Stimulated activated CD8-positive, alpha-beta memory T cell treated with anti-CD3 and anti-CD28 coated beads, Interleukin-7, amount 100 ng/mL, for 4 hours (primary cell): Measurements from ENCODE around the gene RABL6.
"Not testable (repeated sequence)": the region's sequence is repeated elsewhere in the genome, so short reads cannot be mapped to it uniquely, and the experiment has no call there.

ENCODE experiments used
- DNase-seq, 2 donors: peaks; one replicate each; pipeline ENCODE4 v3.0.0-alpha.2; 2020; ENCODE audit warnings: low read depth in 2 of 2

Gene RABL6

DNA sequence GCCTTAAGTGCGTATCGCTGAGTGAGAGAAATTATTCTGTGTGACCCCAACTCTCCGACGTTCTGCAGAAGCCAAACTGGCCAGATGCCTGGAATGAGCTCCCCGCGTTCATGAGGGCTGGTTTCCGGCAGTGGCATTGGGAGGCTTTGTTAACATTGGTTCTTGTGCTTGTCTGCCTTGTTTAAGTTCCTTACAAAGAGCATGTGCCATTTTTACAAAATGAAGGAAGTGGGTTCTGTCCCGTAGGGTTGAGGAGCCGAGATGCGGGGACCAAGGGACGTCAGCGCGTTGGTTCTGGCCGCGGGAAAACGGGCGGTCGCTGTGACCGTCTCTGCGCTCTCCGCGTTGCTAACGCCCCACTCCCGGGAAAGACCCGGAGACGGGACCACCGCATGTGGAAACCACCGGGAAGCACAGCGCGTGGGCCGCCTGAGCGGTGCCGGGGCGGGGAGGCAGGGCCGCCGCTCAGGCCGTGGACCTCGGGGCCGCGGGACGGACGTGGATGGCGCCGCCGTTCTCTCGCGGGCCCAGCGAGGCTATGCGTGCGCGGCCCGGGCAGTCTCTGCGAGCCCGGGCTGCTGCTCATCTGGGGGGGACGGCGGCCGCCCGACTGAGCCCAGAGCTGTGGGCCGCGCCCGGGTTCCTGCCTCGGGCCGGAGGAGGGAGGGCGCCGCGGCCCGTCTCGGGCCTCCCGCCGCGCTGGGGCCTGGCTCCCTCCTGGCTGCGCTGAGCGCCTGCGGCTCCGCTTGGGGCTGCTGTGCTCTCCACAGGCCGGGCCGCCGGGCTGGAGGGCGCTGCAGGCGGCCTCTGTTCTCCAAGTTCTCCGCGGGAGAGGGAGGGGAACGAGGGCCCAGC lies 13.4 kb downstream of the RABL6 start:
- no peak for DNase-seq

DNA sequence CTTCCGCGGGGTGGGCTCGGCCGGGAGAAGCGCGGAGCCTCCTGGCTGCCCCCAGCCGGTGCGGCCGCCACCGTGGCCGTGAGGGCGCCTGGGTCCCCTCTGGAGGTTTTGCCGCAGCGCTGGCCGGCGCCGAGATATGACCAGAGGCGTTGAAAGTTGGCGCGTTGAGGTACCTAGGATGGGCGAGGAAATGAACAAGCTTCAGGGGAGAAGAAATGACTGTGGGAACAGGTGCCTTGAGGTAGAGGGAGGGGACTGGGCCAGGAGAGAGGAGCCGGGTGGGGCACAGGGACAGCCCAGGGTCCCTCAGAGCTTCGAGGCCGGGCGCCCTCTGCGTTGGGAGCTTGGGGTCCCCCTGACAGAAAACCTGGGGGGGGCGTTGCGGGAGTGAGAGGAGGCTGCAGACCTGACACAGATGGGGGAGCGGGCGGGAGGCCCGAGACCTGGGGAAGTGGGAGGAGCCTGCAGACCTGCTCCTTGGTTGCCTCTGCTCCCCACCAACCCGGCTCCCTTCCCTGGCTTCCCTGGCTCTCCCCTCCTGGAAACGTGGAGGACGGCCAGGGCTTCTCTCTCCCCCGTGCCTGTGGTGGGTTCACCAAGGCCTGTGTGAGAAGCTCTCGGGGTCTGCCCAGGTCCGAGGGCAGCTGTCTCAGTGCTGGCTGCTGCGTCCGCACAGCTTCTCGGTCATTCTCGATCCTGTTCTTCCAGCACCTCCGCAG lies 14.2 kb downstream of the RABL6 start:
- DNase-seq, result no peak

DNA sequence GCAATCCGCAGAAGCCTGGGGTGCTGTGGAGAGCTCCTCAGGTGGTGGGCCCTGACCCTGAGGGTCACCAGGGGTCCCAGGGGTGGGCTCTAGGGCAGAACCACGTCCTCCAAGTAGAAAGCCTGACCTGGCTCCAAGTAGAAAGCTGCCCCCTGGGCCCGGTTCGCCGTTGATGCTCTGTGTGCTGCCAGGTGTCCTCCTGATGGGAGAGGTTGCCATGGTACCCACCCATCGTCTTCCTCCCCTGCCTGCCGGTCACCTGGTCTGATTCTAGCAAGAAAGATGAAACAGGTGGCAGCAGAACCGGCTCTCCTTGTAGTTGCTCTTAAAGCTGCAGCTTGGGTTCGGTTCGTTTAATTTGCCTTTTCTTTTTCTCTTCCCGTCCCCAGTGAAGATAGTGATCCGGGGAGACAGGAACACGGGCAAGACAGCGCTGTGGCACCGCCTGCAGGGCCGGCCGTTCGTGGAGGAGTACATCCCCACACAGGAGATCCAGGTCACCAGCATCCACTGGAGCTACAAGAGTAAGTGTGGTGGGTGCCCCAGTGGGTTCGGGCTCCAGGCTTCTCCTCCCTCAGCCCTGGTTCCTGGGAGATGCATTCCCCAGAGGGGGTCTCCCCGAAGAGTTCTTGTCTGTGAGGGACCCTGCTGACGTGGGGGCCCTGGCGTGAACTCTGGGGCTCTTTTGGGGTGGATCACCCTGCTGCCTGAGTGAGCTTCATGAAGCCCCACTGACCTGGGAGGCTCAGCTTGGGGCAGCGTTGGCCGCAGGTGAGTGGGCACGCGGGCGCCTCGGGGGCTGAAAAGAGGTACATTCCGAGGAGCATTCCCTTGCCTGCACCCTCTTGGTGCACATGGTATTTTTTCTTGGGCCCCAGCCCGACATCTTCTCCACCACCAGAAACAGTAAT lies 15.6 kb downstream of the RABL6 start:
- no peak for DNase-seq

DNA sequence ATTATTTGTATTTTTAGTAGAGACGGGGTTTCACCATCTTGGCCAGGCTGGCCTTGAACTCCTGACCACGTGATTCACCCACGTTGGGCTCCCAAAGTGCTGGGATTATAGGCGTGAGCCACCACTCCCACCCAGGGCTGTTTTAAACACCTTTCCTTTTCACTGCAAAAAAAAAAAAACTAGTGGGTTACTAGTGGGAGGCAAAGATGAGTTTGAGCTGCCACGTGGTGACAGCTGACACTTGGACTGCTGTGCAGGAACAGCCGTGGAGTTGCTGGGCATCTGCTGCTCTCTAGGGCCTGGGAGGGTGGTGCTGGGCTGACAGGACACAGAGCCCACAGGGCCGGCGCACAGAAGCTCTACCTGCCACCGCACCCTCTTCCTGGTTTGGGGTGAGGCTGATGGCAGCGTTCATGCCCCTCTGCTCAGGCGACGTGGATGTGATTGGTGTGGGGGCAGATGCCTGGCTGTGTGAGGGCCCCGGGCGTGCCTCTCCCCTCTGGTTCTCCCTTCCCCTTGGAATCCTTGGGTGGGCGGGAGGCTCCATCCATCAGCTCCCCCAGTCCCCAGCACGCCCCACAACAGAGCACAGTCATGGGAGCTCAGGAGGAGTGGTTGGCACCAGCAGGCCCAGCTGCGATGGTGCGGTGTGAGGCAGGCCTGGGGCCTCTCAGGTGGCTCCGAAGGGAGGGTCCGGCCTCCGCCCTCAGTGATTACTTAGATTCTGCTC lies 16.9 kb downstream of the RABL6 start:
- no peak for DNase-seq

DNA sequence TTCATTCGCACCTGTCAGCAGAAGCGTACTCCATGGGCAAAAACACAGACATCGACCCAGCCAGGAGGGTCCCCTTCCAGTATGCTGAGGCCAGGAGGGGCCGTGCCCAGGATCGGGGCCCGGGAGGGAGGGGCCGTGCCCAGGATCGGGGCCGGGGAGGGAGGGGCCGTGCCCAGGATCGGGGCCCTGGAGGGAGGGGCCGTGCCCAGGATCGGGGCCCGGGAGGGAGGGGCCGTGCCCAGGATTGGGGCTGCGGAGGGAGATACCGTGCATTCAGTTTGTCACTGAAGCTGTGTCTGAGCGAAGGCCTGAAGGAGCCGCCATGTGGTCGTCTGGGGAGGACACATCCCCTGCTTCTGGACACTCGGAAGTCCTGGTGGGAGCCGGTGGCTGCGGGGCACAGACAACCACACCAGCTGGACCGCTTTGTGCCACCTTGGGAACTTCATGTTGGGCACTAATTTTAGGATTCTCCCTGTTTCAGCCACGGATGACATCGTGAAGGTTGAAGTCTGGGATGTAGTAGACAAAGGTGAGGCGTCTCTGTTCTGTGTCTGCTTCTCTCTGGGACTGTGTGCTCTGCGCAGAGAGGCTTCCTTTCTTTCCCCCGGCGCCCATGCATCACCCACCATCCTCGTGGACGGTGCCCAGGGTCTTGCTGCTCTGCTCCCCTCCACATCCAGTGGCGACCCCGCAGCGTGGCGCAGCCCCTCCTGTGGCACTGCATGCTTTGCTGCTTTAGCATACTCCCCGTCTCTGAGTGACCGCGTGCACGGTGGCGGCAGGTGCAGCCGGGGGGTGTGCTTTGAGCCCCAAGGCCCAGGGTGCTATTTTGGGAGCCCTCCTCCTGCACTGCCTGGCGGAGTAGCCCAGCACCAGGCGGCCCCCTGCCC lies 17.8 kb downstream of the RABL6 start:
- no peak for DNase-seq

DNA sequence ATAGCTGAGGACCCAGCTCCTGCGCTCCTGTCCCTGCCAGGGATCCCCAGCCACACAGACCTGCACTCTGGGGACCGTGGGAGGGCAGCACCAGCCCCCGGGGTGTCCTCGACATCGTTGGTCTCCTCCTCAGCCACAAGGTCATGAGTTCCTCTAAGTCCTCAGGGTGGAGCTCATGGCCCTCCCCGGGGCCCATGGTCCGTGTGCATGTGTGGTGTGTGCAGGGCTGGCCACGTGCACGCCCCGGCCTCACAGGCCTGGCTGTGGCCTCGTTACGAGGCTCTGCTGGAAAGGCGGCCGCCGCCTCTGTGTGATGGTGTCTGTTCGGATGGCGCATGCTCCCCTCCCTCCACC lies 18.4 kb downstream of the RABL6 start:
- DNase-seq, result no peak

DNA sequence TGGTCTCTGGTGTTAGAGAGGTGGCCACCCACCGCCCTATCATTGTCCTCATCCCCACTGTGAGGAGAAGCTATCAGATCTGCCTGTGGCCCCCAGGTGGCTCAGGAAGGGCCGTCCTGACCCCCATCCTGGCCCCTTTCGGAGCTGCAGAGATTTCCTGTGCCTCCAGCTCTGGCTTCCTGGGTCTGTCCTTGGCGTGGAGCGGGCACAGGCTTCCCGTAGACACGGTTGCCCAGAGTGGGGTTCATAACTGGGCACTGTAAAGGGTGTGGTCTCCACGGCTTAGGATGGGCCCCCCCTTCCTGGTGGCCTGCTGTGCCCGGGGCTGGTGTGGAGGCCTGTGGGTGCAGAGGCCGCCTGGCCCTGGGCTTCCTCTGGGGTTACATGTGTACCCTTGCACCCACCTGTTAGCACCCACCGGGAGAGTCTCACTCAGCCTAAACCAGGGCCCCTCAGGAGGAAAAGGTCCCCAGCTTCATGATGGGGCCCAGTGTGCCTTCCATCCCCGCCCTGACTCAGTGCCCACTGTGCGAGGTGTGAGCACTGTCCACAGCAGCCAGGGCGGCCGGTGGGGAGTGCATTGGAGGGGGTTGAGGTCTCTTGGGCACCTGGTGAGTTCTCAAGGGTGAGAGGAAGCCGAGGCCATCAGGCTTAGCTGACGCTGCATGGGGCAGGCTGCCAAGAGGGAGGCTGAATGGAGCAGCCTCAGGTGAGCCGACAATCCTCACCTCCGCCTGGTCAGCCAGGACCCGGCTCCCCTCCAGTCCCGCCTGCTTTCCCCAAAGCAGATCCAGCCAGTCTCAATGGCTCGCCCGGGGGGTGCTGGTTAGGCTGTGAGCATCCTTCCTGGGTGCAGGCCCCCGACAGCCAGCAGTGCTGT lies 19.2 kb downstream of the RABL6 start:
- no peak for DNase-seq

DNA sequence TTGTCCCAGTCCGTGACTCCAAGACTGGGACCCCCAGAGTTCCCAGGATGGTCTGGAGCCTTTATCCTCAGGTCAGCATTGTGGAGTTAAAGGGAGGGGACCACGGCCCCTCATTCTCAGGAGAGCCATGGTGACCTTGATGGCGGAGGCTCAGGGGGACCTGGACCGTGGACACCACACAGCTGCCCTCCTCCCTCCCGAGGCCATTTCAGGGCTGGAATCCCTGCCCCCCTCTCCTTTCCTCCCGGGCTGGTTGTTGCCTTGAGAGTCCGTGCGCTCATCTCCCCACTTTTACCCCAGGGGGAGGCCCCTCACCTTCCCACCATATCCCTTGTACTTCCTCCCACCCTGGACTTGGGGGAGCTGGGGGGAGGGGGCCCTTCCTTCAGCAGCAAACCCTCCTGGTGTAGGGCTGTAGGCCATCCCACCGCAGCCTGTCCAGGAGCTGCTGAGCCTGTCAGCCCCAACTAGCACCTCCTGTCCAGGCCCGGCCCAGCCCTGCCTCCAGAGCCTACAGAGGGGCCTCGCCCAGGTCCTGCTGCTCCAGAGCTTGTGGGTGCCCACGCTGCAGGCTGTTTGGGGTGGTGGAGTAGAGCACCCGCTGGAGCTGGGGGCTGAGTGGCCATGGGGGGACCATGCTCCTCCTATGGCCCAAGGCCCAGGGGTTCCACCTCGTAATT lies 20.2 kb downstream of the RABL6 start:
- no peak for DNase-seq

DNA sequence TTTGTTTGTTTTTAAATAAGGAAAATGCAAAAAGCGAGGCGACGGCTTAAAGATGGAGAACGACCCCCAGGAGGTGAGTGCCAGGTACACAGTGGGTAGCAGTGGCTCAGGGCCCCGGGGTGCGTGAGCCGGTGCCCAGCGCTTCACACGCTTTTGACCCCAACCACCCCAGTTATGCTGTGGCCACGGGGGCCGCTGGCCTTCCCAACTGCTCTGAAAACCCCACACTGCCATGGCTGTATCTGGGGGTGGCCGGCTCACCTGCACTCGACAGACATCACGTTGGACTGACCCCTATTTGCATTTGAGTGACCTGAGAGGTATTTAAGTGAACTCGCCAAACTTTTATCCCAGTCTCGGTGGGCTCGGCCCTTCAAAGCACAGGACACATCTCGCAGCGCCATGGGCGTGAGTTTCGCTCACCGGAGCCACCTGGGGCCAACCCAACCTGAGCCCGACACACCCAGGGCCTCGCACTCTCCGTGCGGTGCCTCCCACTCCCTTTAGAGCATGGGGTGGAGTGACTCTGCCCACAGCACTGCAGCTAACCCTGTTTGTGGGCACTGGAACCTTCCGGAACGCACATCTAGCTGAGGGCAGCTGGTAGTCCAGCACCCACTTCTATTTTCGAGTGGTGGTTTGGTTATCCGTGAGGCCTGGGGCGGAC lies 20.9 kb downstream of the RABL6 start:
- no peak for DNase-seq

DNA sequence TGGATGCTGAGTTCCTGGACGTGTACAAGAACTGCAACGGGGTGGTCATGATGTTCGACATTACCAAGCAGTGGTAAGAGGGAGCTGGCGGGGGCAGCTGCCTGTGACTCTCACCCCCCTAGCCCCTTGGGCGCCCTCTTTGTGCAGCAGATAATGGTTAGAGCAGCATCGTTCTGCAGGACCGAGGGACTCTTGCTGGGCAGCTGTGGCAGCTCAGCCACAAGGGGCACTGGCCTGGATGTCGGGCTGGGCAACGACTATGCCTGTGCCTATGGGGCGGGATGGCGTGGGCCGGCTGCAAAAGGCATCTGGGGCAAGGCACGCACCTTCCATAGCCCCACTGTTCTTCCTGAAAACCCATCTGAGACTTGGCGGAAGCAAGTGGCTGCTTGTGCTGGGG lies 21.7 kb downstream of the RABL6 start:
- DNase-seq, result no peak

DNA sequence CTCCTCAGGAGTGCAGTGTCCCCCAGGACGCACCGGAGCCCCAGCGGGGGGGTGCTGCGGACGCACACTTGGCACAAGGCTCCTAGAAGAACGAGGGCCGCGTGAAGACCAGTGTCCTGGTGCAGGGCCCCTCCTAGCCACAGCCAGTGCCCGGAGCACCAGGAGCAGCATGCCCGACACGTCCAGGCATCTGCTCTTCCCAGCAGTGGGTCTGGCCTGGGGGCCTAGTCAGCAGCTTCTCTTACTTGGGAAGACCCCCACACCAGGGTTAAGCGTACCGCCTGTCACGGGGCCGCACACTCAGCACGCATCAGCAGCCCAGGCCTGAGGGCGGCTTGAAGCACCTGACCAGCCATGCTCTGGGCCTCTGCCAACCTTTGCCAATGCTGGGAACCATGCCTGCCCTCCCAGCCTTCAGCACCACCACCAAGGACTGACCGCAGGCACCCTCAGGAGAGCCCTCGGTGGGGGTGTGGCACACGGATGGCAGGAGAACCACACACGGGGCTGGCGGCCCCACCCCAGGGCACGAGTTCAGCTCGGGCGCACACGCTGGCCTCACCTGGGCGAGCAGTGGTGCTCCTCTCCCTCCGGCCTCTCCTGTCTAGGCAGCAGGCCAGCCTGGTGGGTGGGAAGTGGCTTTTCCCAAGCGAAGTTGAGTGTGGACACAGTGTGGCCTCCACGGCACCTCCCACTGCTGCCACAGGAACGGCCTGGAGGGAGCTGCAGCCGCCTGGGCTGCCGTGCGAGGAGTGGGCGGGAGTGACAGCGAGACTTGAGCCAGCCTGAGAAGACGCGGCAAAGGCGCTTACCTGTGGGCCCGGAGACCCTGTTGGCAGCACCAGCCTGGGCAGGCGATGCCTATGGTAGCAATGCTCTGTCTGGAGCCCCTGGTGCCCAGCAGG lies 22.5 kb downstream of the RABL6 start:
- DNase-seq, result no peak

DNA sequence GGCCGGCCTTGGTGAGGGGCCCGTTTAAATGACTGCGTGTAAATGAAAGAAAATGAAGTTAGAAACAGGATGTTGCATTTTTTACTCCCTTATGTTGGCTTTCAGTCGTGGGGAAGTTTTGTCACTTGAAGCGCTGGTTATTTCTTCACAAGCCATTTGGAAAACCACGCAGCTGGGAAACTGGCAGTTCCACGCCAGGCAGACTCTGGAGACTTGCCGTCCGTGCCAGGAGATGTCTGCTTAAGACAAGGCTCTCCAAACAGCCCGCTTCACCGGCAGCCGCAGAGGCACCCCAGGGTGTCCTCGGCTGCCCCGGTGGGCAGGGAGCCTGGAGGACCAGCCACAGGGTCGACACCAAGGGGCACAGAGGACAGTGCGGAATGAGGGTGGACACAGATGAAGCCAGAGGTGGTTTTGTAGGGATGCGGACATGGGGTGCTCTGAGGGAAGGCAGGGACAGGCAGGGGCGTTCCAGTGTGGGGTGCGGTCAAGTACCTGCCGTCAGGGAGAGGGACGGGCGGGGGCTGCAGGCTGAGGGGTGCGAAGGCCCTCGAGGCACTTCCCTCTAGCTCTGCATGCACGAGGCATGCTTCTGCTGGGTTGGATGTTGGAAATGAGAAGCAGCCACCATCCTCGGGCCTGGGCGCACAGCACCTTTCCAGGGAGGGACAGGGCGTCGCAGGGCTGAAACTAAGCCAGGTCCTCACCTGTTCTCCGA lies 23.4 kb downstream of the RABL6 start:
- DNase-seq, result no peak

DNA sequence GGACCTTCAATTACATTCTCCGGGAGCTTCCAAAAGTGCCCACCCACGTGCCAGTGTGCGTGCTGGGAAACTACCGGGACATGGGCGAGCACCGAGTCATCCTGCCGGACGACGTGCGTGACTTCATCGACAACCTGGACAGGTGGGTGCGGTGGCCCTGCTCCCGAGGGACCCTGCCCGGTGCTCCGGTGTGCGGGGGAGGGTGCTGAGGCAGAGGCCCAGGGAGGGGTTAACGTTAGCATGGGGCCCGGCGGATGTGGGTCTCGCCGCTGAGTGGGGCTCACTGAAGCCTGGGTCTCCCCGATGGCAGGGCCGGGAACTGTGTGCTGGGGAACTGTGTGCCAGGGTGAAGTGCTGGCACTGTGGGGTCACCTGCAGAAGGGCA lies 24.0 kb downstream of the RABL6 start:
- DNase-seq, result no peak

DNA sequence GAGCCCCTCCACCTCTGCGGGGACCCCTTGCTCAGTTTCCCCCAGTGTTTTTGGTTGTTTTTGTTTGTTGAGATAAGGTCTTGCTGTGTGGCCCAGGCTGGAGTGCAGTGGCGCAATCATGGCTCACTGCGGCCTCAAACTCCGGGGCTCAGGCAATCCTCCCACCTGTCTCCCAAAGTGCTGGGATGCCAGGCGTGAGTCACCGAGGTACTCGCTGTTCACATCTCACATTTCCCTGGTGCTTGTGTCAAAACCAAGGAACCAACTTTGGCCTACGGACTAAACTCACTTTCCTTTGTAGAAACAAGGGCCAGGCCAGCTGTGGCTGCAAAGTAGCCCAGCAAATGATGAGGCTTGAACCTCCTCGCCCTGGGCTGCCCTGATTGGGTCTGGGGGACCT lies 24.8 kb downstream of the RABL6 start:
- no peak for DNase-seq

DNA sequence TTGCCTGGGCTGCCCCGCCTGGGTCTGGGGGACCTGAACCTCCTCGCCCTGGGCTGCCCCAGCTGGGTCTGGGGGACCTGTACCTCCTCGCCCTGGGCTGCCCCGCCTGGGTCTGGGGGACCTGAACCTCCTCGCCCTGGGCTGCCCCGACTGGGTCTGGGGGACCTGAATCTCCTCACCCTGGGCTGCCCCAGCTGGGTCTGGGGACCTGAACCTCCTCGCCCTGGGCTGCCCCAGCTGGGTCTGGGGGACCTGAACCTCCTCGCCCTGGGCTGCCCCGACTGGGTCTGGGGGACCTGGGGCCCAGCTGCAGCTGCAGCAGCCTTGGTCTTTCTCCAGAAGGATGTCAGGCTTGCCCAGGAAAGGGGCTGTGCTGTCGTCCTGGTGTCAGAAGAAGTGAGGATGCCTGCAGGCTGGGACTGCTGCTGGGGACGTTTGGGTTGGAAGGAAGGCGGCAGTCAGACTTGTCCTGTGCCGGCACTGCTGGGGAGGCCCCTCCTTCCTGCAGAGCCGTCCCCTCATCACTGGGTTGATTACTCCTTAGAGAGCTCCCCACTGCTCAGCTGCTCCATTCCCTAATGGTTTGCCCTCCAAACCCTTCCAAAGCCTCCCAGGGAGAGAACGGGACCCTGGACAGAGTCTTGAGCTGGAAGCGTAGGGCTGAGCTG lies 25.8 kb downstream of the RABL6 start:
- DNase-seq, result not testable (repeated sequence)
